HG02678 (cell line): Measurements from ENCODE around the gene NR6A1.

Source experiments
- ATAC-seq: cut with Tn5 transposase; IDR thresholded peaks from one replicate; pipeline ENCODE4 v1.9.1; 2021; ENCODE audit warnings: mild to moderate bottlenecking, moderate library complexity; ENCODE audit not compliant: unreplicated experiment

NR6A1 gene

DNA sequence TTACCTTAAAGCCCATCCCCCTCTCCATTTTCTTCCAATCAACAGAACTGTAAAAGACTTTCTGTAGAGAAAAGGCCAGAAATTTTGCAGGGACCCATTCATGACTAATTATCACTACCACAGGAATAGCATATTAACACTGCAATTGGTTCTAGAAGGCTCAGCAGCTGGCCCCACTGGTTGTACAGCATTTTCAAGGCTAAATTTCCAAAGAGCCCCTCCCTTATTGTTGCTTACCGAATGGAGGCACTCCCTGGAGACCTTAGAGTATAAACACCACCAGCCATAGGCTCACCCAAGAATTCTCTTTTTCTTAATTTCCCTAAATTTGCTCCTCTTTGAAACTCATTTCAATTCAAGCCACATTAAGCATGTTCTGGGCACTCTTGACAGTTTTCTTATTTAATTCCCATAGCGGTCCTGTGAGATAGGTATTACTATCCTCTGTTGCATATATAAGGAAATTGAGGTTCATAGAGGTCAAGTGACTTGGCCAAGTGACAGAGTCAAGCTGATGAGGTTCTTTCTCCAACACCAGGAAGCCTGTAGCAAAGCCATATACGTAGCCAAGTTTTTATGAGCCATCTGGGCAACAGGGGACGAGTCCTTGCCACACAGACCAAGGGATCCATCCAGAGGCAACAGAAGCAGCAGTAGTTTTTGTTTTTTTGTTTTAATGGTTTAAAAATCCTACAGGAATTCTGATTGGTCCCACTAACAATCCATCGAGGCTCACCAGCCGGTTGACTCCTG, 180.0 kb downstream of the NR6A1 start:
- no peak for ATAC-seq

DNA sequence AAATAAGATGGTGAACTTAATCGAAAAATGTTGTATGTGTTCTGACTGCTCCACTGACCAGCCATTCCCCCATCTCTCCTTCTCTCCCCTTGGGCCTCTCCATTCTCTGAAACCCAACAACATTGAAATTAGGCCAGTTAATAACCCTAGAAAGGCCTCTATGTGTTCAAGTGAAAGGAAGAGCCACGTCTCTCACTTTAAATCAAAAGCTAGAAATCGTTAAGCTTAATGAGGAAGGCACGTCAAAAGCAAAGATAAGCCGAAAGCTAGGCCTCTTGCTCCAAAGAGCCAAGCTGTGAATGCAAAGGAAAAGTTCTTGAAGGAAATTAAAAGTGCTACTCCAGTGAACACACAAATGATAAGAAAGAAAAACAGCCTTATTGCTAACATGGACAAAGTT, 186.5 kb downstream of the NR6A1 start:
- ATAC-seq, result no peak

DNA sequence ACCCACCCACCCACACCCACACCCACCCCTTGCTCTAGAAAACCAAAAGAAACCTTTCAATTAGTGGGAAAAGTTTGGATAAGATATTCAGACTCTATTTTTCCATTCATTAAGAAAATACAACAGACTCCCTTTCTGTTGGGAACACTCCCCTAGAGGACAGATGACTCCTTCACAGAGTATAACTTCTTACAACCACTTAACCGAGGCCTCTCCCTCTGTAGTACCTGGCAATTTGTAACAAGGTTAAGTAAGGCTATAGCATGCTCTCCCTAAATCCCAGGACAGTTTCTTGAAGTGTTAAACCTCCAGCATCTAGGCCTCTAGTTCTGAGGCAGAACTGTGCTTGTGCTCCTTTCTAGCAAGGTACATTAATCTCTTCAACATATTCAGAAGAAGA, 188.0 kb downstream of the NR6A1 start:
- no peak for ATAC-seq

DNA sequence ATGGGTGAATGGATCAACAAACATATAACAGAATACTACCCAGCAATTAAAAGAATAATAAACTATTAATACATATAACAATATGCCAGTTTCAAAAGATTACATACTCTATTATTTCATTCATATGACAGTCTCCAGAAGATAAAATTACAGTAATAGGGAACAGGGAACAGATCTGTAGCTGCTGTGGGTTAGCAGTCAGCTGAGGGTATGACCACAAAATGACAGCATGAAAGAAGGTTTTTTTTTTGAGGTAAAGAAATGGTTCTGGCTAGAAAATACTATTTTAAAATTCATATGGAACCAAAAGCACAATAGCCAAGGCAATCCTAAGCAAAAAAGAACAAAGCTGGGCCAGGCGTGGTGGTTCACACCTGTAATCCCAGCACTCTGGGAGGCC, 190.9 kb downstream of the NR6A1 start:
- no peak for ATAC-seq

DNA sequence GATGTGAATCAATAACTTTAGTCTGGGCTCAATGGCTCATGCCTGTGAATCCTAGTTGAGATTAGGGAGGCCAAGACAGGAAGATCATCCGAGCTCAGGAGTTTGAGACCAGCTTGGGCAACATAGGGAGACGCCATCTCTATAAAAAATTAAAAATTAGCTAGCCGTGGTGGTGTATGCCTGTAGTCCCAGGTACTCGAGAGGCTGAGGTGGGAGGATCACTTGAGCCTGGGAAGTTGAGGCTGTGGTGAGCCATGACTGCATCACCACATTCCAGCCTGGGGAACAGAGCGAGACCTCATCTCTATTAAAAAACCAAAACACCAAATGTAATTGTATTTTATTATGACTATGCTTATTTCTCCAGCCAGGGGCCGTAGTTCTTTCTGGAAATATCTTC, 194.4 kb downstream of the NR6A1 start:
- ATAC-seq, result no peak

DNA sequence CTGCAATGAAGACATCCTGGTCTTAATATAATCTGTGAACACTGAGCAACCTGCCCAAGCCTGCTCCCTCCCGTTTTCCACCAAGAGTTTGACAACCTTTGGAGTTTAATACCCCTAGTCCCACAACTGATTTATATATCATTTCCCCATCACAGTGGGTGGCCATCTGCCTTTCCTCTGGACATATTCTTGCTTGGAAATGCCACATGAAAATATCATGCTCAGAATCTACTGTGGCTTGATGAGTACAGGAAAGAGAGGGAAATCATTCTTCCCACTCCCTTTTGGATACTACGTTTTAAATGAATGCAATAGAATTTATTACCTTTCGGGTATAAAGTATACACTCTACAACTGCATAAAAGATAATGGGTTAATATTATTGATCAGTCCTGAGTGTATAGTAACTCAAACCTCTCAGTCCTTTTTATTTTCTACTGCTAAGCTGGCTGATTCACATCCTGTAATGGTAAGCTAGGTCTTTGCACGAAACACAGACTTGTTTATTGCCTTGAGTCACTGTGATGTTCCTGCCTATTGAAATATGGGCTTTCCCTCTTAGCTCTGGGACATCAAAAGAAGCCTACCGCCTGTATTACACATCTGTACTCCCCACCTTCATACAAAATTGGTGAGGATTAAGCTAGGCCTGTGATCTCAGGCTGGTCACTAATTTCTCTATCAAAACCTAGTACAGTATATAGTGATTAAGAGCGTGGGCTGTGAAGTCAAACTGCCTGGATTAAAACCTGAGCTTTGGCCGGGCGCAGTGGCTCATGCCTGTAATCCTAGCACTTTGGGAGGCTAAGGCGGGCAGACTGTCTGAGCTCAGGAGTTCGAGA, 196.4 kb downstream of the NR6A1 start:
- no peak for ATAC-seq

DNA sequence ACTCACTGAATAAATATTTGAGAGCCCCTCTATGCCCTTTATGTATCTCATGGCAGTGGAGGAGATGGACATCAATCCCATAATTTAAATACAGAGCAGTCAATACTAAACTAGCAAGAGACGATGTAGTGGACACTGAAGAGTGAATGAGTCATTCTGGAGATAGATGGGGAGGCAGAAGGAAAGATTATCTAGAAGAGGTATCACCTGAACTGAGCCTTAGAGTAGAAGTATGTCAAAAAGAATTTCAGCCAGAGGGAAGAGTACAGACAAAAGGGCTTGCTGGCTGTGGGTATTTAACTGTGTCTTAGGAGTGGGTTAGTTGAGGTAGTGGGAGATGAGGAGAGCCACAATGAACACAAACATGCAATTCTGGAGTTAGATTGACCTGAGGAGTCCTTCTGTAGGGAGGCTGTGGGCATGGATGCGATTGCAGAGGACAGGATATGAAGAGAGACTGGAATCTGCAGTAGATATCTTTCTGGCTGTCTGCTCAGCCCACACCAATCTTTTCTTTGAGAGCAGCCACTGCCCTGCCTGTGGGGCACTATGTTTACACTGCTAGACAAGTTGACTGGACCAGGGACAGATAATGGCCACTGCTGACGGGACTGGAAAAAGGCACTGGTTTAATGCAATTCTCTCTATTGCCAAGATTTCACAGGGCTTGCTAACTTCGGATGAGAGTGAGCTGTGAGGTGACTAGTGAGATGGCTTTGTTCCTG, 200.0 kb downstream of the NR6A1 start:
- ATAC-seq, result no peak

DNA sequence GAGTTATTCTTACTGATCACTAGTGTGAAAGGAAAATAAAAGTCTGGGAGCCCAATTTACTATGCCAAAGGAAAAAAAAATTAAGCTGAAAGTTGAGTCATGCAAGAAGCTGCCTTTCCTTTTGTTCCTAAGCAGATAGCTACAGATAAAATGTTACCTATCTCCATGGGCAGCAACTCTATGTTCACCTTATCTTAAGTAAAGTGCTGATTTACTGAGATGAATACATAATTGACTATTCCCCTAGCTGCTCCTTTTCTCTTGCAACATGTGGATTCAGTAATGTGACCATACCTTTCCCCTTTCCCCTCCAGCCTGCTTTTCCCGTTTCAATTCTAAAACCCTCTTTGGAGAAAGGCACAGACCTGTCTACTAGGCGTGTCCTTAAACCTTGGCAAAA, 201.2 kb downstream of the NR6A1 start:
- ATAC-seq, result no peak

DNA sequence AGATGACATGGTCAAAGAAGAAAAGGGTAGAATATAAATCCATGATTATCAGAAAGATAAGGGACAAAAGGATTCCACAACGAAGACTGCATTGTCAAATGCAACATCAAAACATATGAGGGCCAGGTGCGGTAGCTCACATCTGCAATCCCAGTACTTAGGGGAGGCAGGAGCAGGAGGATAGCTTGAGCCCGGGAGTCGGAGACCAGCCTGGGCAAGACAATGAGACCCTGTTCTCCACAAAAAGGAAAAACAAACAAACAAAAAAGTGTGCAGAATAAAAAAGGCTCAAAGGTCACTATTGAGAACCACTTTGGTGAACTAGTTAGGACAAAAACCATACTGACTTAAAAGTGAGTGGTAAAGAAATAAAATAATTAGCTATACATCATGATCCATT, 203.7 kb downstream of the NR6A1 start:
- ATAC-seq, result no peak

DNA sequence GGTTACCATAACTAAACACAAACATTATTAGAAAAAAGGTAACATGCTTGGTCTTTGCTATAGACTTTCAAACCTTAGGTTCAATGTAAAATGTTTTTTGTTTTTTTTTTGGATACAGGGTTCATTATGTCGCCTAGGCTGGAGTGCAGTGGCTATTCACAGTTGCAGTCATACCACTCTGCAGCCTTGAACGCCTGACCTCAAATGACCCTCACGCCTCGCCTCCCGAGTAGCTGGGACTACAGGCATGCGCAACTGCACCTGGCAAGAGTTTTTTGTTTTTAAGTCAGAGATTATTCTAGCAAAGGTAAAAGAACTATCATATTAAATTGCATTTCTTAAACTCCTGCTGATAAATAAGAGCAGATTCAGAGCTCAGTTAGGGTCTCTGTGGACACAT, 208.8 kb downstream of the NR6A1 start:
- no peak for ATAC-seq

DNA sequence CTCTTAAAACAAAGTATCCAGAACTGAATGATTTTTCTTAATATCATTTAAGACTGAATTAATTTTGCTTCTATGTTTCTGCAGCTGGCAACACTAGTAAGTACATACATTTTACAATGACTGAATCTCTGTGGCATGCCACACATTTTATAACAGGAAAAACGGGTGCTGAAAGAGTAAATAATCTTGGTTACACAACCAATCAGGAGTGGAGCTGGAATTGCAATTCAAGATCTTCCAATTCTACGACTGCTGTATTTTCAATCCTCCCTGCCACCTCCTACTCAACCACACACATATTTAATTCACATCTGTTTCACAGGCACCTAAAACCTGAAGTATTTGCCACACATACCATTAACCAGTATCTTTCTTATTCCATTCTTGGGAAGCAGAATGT, 211.2 kb downstream of the NR6A1 start:
- no peak for ATAC-seq

DNA sequence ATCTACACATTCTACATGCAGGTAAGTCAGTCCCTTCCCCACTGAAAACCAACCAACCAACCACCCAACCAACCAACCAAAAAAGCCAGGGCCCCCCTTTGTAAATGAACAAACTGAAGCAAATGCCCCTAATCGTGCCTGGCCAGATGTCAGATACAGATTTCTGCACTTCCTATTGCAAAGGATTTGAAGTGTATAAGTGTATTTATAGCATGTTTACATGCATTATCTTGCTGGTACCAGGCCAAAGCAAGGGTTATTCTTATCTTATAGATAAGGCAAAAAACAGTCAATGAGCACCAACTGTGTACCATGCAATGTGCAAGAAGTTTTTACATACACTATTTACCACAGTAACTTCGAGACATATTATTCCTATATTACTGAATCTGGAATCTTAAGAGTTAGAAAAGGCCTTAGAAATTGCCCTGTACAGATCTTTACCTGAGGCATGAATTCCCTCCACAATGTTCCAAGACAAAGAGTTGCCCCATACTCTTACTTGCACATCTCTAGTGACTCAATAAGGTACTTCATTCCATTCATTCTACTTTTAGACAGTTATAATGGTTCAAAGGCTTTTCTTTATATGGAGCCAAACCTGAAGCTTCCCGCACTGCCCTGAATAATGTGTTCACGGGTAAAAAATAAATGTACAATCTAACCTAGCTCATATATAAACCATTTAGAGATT, 212.2 kb downstream of the NR6A1 start:
- ATAC-seq, result no peak

DNA sequence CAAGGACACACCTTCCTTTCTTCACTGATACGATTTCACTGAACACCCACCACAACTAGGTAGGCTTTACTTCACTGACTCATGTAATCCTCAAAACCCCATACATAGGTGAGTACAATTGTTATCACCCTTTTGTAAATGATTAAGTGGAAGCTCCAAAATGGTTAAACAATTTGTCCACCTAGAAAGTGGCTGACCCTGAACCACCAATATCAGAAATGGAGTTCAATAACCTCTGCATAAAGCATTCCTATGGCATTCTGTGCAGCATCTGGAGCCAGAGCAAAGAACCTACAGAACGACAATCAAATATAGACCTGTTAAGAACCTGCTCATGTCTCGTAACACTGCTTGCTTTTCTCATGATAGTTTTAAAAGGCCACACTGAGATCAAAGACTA, 213.2 kb downstream of the NR6A1 start:
- no peak for ATAC-seq

DNA sequence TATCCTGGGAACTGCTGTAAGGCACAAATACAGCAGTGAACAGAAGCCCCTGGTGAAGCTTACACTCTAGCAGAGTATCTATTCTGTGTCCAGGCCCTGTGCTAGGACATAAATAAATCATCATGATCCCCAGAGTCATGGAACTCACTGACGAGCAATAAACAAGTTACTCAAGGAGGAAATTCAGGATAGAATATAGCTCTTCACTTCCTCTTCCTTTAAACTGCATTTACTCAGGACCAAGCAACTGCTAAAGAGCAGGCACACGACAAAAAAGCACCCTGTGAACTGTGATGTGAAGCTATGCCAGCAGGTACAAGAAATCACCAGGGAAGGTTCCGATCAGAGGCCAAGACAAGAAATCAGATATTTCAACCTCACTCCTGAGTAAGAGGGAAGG, 216.1 kb downstream of the NR6A1 start:
- no peak for ATAC-seq

DNA sequence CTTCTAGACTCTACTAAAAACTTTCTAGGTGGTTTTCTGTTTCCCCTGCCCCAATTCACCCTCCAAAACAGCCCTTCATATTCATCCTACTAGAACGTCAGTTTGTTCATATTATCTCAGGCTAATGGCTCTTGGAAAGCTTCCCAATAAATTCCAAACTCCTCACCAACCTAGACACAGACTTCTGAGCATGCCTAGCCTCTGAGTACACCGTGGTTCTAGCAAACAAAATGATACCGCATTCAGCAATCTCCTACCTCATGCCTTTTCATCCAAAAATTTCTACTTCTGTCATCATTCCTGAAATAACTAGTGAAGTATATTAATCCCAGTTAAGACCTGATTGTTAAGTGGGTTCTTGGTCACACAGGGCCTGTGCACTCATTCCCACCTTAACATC, 217.4 kb downstream of the NR6A1 start:
- ATAC-seq, result no peak

DNA sequence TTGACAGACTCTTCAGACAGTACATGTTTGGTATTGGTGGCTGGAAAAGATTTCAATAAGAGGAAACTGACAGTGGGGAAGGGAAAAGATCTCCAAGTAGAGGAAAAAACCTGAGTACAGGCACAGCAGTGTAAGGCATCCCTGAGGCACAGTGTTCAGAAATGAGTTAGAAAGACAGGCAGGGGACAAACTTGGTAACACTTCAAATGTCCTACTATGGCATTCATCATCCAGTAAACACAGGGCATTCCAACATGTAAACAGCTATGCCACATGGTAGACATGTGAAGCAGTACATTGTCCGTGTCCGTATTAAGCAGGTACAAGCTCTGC, 218.9 kb downstream of the NR6A1 start:
- ATAC-seq, result no peak

DNA sequence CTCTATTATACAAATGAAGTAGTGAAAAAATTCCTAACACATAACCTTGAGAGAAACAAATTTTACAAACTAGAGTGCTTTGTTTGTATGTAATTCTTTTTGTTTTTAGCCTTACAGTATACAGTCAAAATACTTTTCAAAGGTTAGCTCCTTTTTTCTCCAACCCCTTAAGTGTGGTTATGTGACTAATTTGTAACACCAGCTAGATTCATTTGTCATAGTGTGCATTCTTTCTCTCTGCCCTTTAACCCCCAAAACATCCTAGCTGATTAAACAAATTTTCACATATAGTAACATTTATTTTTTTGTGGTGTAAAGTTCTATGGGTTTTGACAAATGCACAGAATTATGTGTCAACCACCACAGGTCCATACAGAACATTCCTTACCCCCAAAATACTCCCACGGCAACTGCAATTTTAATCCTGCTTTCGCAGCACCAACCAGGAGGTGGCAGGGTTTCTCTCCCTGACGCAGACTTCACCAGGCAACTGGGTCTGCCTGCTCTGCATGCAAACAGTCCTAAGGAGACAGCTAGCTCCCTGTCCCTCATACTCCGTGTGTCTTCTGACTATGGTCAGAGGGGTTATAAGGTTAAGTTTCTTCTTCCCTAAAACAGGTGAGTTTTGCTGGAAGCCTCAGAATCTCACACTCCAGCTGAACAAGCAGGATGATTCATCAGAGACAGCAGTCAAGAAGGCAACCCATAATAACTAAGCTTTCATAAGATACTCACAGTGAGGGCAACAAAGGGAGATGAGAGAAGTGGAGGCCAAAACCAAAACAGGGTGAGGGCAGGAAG, 219.4 kb downstream of the NR6A1 start:
- ATAC-seq, result no peak

DNA sequence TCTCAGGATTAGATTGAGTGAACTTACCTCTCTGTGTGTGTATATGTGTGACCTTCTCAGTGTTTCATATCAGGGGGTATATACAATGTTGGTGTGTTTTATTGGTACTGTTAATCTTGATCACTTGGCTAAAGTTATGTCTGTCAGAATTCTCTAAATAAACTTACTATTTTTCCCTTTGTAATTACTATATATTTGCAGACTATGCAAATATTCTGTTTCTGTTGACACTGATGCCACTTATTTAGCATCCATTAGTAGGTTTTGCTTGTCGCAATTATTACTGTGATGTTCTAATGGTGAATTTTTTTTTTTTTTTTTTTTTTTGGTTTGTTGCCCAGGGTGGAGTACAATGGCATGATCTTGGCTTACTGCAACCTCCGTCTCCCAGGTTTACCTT, 221.0 kb downstream of the NR6A1 start:
- no peak for ATAC-seq

DNA sequence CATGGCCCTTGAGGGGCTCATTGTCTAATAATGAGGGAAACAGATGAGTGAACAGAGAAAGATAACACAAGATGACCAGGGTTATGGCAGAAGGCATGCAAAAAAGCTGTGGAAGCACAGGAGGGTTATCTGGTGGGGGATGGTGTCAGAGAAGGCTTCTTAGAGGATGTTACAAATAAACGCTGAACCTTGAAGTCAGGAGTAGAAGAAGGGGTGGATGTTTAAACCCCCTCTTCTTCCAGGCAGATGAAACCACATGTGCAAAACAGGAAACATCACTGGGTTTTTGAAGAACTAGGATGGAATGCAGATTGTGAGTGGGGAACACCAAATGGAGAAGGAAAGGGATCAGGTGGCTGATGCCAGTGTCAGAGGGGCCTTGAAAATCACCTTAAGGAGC, 222.1 kb downstream of the NR6A1 start:
- no peak for ATAC-seq

DNA sequence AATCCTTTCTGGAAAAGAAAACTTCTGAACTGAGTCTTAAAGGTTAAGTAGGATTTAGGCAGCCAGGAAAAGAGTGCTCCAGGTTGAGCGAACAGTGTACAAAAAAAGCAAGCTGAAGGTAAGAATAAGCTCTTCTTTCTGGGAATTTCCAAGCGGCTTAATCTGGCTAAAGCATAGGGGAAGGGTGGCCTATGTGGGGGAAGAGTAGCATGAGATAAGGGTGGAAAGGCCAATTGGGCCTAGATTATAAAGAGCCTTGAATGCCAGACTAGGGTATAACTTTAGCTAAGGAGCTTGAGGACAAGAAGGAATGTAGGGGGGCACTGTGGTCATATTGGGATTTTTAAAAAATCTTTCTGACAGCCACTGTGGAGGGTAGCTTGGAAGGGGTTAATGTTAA, 226.6 kb downstream of the NR6A1 start:
- no peak for ATAC-seq

DNA sequence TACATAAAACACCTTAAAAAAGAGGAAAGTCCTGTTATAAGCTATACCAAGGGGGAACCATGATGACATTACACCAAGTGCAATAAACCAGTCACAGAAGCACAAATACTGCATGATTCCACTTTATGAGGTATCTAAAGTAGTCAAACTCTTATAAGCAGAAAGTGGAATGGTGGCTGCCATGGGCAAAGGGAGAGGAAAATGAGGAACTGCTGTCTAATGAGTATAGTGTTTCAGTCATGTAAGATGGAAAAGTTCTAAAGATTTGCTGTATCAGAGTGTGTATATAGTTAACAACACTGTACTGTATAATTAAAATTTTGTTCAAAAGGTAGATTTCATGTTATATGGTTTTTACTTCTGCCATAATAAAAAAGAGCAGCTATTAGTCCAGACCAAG, 229.3 kb downstream of the NR6A1 start:
- no peak for ATAC-seq
